Measurements from ENCODE around the gene RARB.

The RARB gene

DNA sequence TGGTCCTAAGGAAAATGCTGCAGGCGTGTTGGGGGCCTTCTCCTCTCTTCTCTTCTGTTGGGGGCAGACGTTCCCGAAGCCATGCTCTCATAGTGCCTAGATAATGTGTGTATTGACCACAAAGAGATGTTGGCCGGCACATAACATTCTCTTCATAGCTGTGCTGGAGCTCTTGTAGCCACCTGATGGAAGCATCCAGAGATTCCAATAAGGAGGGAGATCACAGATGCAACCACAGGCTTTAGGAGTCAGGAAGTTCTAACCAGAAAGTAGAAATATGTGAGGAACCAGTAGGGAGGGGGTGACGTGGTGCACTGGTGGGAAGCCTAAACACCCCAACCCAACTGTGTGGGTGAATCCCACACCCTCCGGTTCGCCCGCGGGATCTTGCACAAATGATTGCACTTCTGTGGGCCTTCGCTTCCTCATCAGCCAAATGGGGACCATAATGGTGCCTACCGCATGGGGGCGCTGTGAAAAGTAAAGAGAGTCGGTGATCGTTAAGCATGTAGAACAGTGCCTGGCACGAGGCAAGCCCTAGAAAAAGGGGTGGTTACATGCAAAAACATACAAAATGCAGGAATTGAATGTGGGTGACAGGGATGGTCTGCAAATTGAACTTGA lies 148.9 kb downstream of the RARB start:
- TF ChIP-seq, protein P1, sequence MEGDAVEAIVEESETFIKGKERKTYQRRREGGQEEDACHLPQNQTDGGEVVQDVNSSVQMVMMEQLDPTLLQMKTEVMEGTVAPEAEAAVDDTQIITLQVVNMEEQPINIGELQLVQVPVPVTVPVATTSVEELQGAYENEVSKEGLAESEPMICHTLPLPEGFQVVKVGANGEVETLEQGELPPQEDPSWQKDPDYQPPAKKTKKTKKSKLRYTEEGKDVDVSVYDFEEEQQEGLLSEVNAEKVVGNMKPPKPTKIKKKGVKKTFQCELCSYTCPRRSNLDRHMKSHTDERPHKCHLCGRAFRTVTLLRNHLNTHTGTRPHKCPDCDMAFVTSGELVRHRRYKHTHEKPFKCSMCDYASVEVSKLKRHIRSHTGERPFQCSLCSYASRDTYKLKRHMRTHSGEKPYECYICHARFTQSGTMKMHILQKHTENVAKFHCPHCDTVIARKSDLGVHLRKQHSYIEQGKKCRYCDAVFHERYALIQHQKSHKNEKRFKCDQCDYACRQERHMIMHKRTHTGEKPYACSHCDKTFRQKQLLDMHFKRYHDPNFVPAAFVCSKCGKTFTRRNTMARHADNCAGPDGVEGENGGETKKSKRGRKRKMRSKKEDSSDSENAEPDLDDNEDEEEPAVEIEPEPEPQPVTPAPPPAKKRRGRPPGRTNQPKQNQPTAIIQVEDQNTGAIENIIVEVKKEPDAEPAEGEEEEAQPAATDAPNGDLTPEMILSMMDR (IDR thresholded peaks at IDR 0.05; ENCODE audit: low read depth, low read length, missing control alignments) = no peak
- H3K4me3 ChIP-seq (replicated peaks; ENCODE audit: low read depth, low read length) = no peak overlapping the region
- DNase-seq (ENCODE audit: extremely low read depth, low read depth) = no peak

DNA sequence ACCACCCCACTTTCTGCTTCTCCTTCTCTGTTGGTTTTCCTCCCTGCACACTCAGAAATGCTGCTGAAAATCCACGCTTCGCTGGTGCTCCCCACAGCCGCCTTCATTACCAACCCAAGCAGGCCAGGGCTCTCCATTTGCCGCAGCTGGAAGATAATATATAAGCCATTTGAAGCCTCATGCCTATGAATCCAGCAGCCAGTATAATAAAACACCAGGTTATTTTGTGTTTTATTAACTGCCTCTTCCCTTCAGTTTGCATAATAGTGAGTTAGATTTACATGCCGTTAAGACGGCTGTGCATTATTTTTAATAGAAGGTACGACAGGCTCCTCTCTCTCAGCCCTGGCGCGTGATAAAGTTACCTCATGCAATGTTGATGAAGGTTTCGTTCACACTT lies 150.0 kb downstream of the RARB start:
- TF ChIP-seq, protein P1 (IDR thresholded peaks at IDR 0.05; ENCODE audit: low read depth, low read length, missing control alignments) = no peak
- no peak overlapping the region for H3K4me3 ChIP-seq (replicated peaks; ENCODE audit: low read depth, low read length)
- no peak for DNase-seq (ENCODE audit: extremely low read depth, low read depth)

DNA sequence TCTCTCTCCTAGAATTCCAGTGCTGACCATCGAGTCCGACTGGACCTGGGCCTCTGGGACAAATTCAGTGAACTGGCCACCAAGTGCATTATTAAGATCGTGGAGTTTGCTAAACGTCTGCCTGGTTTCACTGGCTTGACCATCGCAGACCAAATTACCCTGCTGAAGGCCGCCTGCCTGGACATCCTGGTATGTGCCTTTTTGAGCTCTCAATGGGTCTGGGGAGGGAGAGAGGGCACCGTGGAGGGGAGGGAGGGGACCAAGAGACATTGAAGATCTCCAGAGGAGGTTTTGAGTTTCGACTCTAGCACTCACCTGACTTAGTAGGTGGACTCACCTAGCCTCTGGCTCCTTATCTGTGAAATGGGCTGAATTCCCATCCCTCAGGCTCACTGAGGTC lies 152.5 kb downstream of the RARB start:
- no peak overlapping the region for H3K4me3 ChIP-seq (replicated peaks; ENCODE audit: low read depth, low read length)
- no peak for DNase-seq (ENCODE audit: extremely low read depth, low read depth)
- TF ChIP-seq, protein P1 (IDR thresholded peaks at IDR 0.05; ENCODE audit: low read depth, low read length, missing control alignments) = no peak

DNA sequence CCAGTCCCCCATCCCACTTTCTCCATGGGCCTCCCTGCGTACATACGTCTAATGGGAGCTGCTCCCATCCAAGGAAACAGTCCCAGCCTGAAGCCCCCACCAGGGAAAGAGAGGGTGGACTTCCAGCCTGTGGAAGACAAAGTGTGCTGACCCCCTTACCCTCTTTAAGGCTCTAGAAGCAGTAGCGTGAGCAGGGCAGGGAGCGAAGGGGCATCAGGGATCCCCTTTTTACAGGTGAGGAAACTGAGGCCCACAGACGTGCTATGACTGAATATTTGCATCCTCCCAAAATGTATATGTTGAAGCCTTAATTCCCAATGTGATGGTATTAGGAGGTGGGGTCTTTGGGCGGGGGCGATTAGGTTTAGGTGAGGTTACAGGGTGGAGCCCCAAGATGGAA lies 153.3 kb downstream of the RARB start:
- TF ChIP-seq, protein P1 (IDR thresholded peaks at IDR 0.05; ENCODE audit: low read depth, low read length, missing control alignments) = no peak
- no peak for DNase-seq (ENCODE audit: extremely low read depth, low read depth)
- no peak overlapping the region for H3K4me3 ChIP-seq (replicated peaks; ENCODE audit: low read depth, low read length)

DNA sequence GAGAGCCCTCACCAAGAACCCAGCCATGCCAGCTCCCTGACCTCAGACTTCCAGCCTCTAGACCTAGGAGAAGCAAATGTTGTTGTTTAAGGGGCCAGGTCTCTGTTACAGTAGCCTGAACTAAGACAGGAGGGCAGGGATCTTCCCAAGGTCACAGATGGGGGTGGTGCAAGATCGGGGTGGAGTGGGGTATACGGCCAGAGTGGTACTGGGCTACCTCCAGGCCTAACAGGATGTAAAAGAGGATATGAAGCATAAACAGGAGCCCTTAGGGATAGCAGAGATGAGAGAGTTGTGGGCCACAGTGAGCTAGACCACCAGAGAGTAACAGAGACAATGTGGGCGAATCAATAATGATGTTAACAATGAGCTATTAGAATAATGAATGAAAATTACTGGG lies 153.8 kb downstream of the RARB start:
- TF ChIP-seq, protein P1 (IDR thresholded peaks at IDR 0.05; ENCODE audit: low read depth, low read length, missing control alignments) = no peak
- no peak for DNase-seq (ENCODE audit: extremely low read depth, low read depth)
- no peak overlapping the region for H3K4me3 ChIP-seq (replicated peaks; ENCODE audit: low read depth, low read length)

DNA sequence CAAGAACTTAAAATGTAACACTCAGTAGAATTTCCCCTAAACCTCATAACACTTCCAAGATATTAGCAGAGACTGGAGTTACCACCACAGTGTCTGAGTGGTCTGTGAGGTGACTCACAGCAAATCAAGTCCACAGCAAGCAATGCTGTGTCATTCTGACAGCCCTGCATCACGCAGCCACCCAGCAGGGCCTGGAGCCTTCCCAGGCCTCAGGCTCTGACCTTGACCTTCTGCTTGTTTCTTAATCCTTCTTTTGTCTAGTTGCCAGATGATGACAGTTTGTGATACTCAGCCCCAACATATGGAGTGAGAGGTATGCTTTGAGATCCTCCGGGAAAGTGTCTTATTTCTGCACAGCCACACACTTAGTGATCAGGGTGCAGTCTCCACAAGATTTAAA lies 154.2 kb downstream of the RARB start:
- peak; percentile 41 for DNase-seq (ENCODE audit: extremely low read depth, low read depth)
- H3K4me3 ChIP-seq (replicated peaks; ENCODE audit: low read depth, low read length) = no peak overlapping the region
- TF ChIP-seq, protein P1 (IDR thresholded peaks at IDR 0.05; ENCODE audit: low read depth, low read length, missing control alignments) = no peak

DNA sequence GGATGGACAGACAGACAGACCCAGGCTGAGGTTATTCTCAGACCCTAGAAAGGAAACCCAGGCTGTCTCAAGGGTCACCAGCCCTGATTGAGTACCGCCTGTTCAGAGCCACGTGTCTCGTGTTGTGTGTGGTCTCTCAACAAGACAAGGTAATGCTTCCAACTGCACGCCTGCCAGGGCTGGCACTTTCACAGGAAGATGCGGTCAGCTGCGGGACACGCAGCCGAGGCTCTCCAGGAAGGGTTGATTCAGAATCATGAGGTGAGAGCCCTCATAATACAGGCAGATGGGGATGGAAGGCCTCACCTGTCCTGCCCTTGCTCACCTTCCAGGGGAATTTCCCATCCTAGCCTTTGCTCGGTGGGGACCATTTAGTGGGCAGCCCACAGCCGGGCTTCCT lies 155.3 kb downstream of the RARB start:
- H3K4me3 ChIP-seq (replicated peaks; ENCODE audit: low read depth, low read length) = no peak overlapping the region
- TF ChIP-seq, protein P1 (IDR thresholded peaks at IDR 0.05; ENCODE audit: low read depth, low read length, missing control alignments) = no peak
- DNase-seq (ENCODE audit: extremely low read depth, low read depth) = no peak

Measured in HFF-Myc (cell line).